Spleen (tissue), 11 donors: ENCODE data around the gene NAB1. TPM values are rescaled to one million over a fixed set of nuclear protein-coding genes. Genes with fewer than 3 reads are reported as not detected.

Source experiments
- DNase-seq: peaks from one replicate; pipeline ENCODE4 v3.0.0-alpha.2; 2020
- H3K27ac ChIP-seq, 8 donors: fragments of 200-600 bp; sonication (generic) in 7 of 8; 1 replicate in 4 of 8; 2 replicates in 4 of 8; pipeline versions ENCODE4 v1.5.0 to v1.8.0; 2016 to 2021; ENCODE audit warnings: inconsistent platforms in 4 of 8, mild to moderate bottlenecking in 4 of 8, moderate library complexity in 1 of 8
- H3K27me3 ChIP-seq, 7 donors: fragments of 200-600 bp; sonication (generic) in 6 of 7; replicated peaks in 1 of 7; 1 replicate in 4 of 7; 2 replicates in 3 of 7; pipeline versions ENCODE4 v1.5.0 to v1.8.0; 2016 to 2021; ENCODE audit warnings: inconsistent platforms in 3 of 7, mild to moderate bottlenecking in 1 of 7
- H3K36me3 ChIP-seq, 6 donors: fragments of 200-600 bp; sonication (generic) in 5 of 6; 1 replicate in 4 of 6; 2 replicates in 2 of 6; pipeline versions ENCODE4 v1.5.0 to v1.8.0; 2016 to 2021; ENCODE audit warnings: inconsistent platforms in 2 of 6
- H3K4me1 ChIP-seq, 6 donors: fragments of 200-600 bp; sonication (generic) in 5 of 6; 1 replicate in 3 of 6; 2 replicates in 3 of 6; pipeline versions ENCODE4 v1.5.0 to v1.8.0; 2016 to 2021; ENCODE audit warnings: inconsistent platforms in 3 of 6
- H3K4me3 ChIP-seq, 8 donors: fragments of 200-600 bp; sonication (generic) in 7 of 8; 1 replicate in 4 of 8; 2 replicates in 4 of 8; pipeline versions ENCODE4 v1.5.0 to v1.8.0; 2016 to 2021; ENCODE audit warnings: inconsistent platforms in 4 of 8, mild to moderate bottlenecking in 4 of 8, moderate library complexity in 2 of 8
- H3K9me3 ChIP-seq, 8 donors: fragments of 200-600 bp; sonication (generic) in 7 of 8; 1 replicate in 4 of 8; 2 replicates in 4 of 8; pipeline versions ENCODE4 v1.5.0 to v1.8.0; 2016 to 2021; ENCODE audit warnings: inconsistent platforms in 4 of 8
- POLR2A ChIP-seq, 3 donors: fragments of 450-650 bp; IDR thresholded peaks; one replicate each; pipeline ENCODE4 v1.5.1; 2017; ENCODE audit warnings: antibody characterized with exemption in 3 of 3, mild to moderate bottlenecking in 1 of 3
- POLR2AphosphoS5 ChIP-seq, 3 donors: sonication (generic); formaldehyde crosslinking; IDR thresholded peaks; one replicate each; pipeline ENCODE4 v1.5.1; 2017; ENCODE audit warnings: antibody characterized with exemption in 3 of 3
- WGBS, 5 donors: extraction: QIAGEN DNeasy Blood & Tissue Kit in 3 of 5; methylation state at CpG; one replicate each; pipeline versions ENCODE4 v1.1.5 to v1.1.7; 2013 to 2018; 5-methylcytosine and 5-hydroxymethylcytosine counted together
- intact Hi-C: fragments of 100-400 bp; cut with DNase I; formaldehyde crosslinking; loops from one replicate; pipeline ENCODE4 v1.15.0; 2023; ENCODE audit warnings: low total_unique reads
- polyA plus RNA-seq, 3 donors: library from polyadenylated mRNA; stranded (reverse); fragments of 200-250 nt; gene quantifications; one replicate each; pipeline ENCODE4 v1.2.1, GENCODE V29; 2013
- total RNA-seq, 7 donors: library from RNA; depleted of rRNA in 3 of 7; stranded (reverse); fragments of >200 nt in 3 of 7; fragmentation: NEBNext Ultra II Directional in 4 of 7; extraction: Animal tissue kit (Norgen Biotek cat#: 25700) in 4 of 7; gene quantifications; one replicate each; pipeline versions ENCODE4 v1.1.0 to v1.2.1, GENCODE V29; 2016 to 2021
- TF ChIP-seq, protein P1 (sequence below), 11 experiments: fragments of 200-600 bp in 7 of 11; fragments of 450-650 bp in 4 of 11; sonication (generic) in 4 of 11; IDR thresholded peaks in 8 of 11; conservative IDR thresholded peaks in 3 of 11; 1 replicate in 7 of 11; 2 replicates in 4 of 11; pipeline versions ENCODE4 v1.4.0 to v1.8.0; 2016 to 2021; ENCODE audit warnings: antibody characterized with exemption in 11 of 11, inconsistent platforms in 4 of 11, mild to moderate bottlenecking in 1 of 11
- donor health status: healthy with polysubstance abuse.
- donor health status: DM: no; HTN: no; CAD: no; lungs with moderate emphysema.
- donor health status: DM: no; HTN: no; CAD: no.
- donor health status: Bipolar disorder and iron deficiency.
- donor health status: healthy.
- donor health status: DM: no; HTN: no; CAD: no.
- donor health status: DM: yes; HTN: yes; CAD: no.

NAB1 gene
- total and polyA plus RNA-seq, 10 donors: 8.8 to 44.7 (median 27.9) TPM

DNA sequence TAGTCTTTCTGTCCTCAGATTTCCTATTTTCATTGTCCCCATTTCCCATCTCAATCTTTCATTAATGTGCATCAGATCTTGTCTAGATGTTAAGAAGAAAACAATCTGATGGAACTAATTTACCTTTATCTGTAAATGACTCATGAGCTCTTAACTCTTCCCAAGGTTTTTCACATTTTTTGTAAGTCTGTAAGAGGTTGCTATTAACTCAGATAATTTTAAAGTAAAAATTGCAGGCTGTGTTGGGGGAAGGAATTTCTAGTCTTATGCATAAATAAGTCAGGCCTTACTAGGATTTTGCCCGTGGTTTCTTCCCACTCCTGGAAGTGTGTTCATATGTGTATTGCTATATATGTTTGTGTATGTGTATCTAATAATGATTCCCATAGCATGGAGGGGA, 4.3 kb downstream of the NAB1 start:
- no peak for TF ChIP-seq POLR2AphosphoS5 (IDR thresholded peaks at IDR 0.05)
- TF ChIP-seq POLR2A (IDR thresholded peaks at IDR 0.05): no peak
- TF ChIP-seq, protein P1, sequence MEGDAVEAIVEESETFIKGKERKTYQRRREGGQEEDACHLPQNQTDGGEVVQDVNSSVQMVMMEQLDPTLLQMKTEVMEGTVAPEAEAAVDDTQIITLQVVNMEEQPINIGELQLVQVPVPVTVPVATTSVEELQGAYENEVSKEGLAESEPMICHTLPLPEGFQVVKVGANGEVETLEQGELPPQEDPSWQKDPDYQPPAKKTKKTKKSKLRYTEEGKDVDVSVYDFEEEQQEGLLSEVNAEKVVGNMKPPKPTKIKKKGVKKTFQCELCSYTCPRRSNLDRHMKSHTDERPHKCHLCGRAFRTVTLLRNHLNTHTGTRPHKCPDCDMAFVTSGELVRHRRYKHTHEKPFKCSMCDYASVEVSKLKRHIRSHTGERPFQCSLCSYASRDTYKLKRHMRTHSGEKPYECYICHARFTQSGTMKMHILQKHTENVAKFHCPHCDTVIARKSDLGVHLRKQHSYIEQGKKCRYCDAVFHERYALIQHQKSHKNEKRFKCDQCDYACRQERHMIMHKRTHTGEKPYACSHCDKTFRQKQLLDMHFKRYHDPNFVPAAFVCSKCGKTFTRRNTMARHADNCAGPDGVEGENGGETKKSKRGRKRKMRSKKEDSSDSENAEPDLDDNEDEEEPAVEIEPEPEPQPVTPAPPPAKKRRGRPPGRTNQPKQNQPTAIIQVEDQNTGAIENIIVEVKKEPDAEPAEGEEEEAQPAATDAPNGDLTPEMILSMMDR (IDR thresholded peaks at IDR 0.05 in 8 of 11, conservative IDR thresholded peaks at IDR 0.05 in 3 of 11): no peak
- peaks cover 11 to 81% (median 42%) of the 10 kb centered on the region in 6 donors for H3K4me1 ChIP-seq
- H3K36me3 ChIP-seq: no peaks in the 10 kb centered on the region

DNA sequence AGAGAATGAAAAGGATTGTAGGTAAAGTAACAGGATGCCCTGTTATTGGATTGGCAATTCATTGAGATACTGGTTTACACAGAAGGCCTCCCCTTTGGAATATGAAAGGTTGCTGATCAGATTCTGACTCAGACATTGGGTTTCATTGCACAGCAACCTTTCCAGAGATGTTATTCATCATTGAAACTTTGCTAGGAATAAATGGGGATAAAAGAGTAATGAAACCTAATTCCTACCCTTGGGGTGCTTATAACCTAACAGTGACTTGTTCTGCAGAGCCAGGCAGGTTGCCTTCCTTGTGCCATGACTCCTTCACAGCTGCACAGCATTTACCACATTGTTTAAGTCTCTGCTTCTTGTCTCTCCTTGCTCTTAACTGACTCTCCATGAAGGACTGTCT, 5.0 kb downstream of the NAB1 start:
- H3K4me3 ChIP-seq: no peak overlapping the region
- intact Hi-C loops: no loop called here
- H3K27ac ChIP-seq: no peak overlapping the region
- H3K4me1 ChIP-seq: peaks cover 11 to 86% (median 43%) of the 10 kb centered on the region in 6 donors
- no peak for DNase-seq
- peaks cover 0 to under 1% (median 0%) of the 10 kb centered on the region in 6 donors for H3K36me3 ChIP-seq
- H3K27me3 ChIP-seq: no peaks in the 10 kb centered on the region
- TF ChIP-seq, protein P1 (IDR thresholded peaks at IDR 0.05 in 8 of 11, conservative IDR thresholded peaks at IDR 0.05 in 3 of 11): no peak
- TF ChIP-seq POLR2AphosphoS5 (IDR thresholded peaks at IDR 0.05): no peak
- TF ChIP-seq POLR2A (IDR thresholded peaks at IDR 0.05): no peak
- H3K9me3 ChIP-seq: no peaks in the 10 kb centered on the region

More for the DNA sequence above, 4.3 kb downstream of the NAB1 start:
- H3K27me3 ChIP-seq: no peaks in the 10 kb centered on the region
- no peak for DNase-seq
- intact Hi-C loops: no loop called here
- no peak overlapping the region for H3K4me3 ChIP-seq
- 74 to 87% (median 83%) methylated on average over 1 of the region's 1 CpG for WGBS, 5 donors
- no peak overlapping the region for H3K27ac ChIP-seq
- no peaks in the 10 kb centered on the region for H3K9me3 ChIP-seq

DNA sequence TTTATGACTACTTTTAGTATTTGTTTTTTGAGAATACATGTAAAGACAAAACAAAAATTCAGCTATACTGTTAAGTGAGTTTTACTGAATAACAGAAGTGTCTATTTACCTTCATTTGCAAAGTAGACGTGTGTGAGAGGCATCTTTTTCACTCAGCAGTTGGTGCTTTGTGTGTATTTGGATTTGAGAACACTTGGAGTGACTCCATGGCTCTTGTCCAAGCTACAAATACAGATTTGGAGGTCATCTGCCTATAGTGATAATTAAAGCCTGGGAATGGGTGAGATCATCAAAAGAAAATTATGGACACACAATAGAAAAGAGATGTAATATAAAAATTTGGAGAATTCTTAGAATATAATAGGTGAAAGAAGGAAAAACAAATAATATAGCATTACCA, 6.2 kb downstream of the NAB1 start:
- DNase-seq: no peak
- no peak overlapping the region for H3K4me3 ChIP-seq
- TF ChIP-seq, protein P1 (IDR thresholded peaks at IDR 0.05 in 8 of 11, conservative IDR thresholded peaks at IDR 0.05 in 3 of 11): no peak
- no peak for TF ChIP-seq POLR2AphosphoS5 (IDR thresholded peaks at IDR 0.05)
- no peak for TF ChIP-seq POLR2A (IDR thresholded peaks at IDR 0.05)
- H3K9me3 ChIP-seq: no peaks in the 10 kb centered on the region
- no peak overlapping the region for H3K27ac ChIP-seq
- peaks cover 0 to 13% (median 3%) of the 10 kb centered on the region in 6 donors for H3K36me3 ChIP-seq
- 55 to 73% (median 65%) methylated on average over 1 of the region's 1 CpG for WGBS, 5 donors
- peaks cover 11 to 92% (median 43%) of the 10 kb centered on the region in 6 donors for H3K4me1 ChIP-seq
- intact Hi-C loops: no loop called here
- H3K27me3 ChIP-seq: no peaks in the 10 kb centered on the region

DNA sequence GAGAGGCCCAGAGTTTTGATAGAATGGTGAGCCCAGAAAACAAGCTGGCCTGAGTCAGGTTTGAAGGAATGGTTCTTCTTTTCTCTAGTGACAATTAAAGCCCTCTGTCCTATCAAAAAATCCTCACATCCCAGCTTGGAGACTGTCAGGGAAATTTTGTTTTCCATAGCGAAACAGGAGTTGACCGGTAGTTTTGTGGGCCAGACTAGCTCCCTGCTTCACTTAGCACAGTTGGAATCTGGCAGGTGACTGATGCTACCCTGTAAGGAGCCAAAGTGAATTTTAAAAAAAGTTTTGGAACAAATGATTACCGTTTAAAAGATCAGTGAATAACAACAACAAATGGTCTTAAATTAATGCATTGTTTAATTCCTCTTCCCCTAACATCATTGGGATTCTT, 6.7 kb downstream of the NAB1 start:
- H3K9me3 ChIP-seq: no peaks in the 10 kb centered on the region
- peaks cover 0 to 17% (median 3%) of the 10 kb centered on the region in 6 donors for H3K36me3 ChIP-seq
- H3K27ac ChIP-seq: no peak overlapping the region
- TF ChIP-seq, protein P1 (IDR thresholded peaks at IDR 0.05 in 8 of 11, conservative IDR thresholded peaks at IDR 0.05 in 3 of 11): no peak
- no peak for TF ChIP-seq POLR2AphosphoS5 (IDR thresholded peaks at IDR 0.05)
- no peak for TF ChIP-seq POLR2A (IDR thresholded peaks at IDR 0.05)
- H3K4me1 ChIP-seq: peaks cover 11 to 92% (median 39%) of the 10 kb centered on the region in 6 donors
- 92 to 96% (median 93%) methylated on average over 3 of the region's 3 CpGs for whole genome bisulfite sequencing, 5 donors
- no peak overlapping the region for H3K4me3 ChIP-seq
- DNase-seq: no peak
- intact Hi-C loops: no loop called here
- no peaks in the 10 kb centered on the region for H3K27me3 ChIP-seq
